Neural progenitor cell (in vitro differentiated cells): ENCODE data around the gene YTHDC2.
A peak's percentile ranks its signal among the peaks of the same experiment; 100 is the strongest.

Source experiments
- CTCF ChIP-seq: fragments of 200-600 bp; sonication (generic); IDR thresholded peaks from 2 replicates; pipeline ENCODE4 v1.5.1; 2017; ENCODE audit warnings: antibody characterized with exemption, mild to moderate bottlenecking
- EZH2 ChIP-seq: fragments of 200-600 bp; sonication (generic); IDR thresholded peaks from 2 replicates; pipeline ENCODE4 v1.6.1; 2017; ENCODE audit warnings: antibody characterized with exemption, mild to moderate bottlenecking, moderate library complexity
- EZH2phosphoT487 ChIP-seq: fragments of 200-600 bp; sonication (generic); IDR thresholded peaks from 2 replicates; pipeline ENCODE4 v1.6.1; 2017; ENCODE audit warnings: antibody characterized with exemption

- TF ChIP-seq CTCF (peak; percentile 85), EZH2 (no peak), EZH2phosphoT487 (no peak)
Observed at GRCh38 chr5:113606298-113607134, 93.0 kb downstream of the YTHDC2 start.
